Measurements from ENCODE around the gene KRTAP12-1.

Gene KRTAP12-1

GRCh38 chr21:44644878-44645277, 37.1 kb downstream of the KRTAP12-1 start:
- H3K27ac ChIP-seq (replicated peaks): no peak overlapping the region
- H3K27me3 ChIP-seq (ENCODE audit: insufficient read depth, poor library complexity, severe bottlenecking): no peaks in the 10 kb centered on the region
- TF ChIP-seq REST (IDR thresholded peaks at IDR 0.05; ENCODE audit: insufficient replicate concordance, low read depth) (no peak), CTCF (IDR thresholded peaks at IDR 0.05; ENCODE audit: insufficient read depth, low read length) (no peak), SPI1 (IDR thresholded peaks at IDR 0.05; ENCODE audit: borderline replicate concordance, low read depth) (no peak), GABPA (IDR thresholded peaks at IDR 0.05; ENCODE audit: low read depth) (no peak), POLR2AphosphoS5 (IDR thresholded peaks at IDR 0.05; ENCODE audit: low read depth) (no peak)
- H3K4me3 ChIP-seq (replicated peaks; ENCODE audit: insufficient read depth, low read length): no peak overlapping the region
- no peak for DNase-seq (ENCODE audit: low read depth in 1 of 2, low spot score in 1 of 2)

GRCh38 chr21:44643741-44644310, 38.1 kb downstream of the KRTAP12-1 start:
- no peak overlapping the region for H3K27ac ChIP-seq (replicated peaks)
- no peak for DNase-seq (ENCODE audit: low read depth in 1 of 2, low spot score in 1 of 2)
- H3K4me3 ChIP-seq (replicated peaks; ENCODE audit: insufficient read depth, low read length): no peak overlapping the region
- no peaks in the 10 kb centered on the region for H3K27me3 ChIP-seq (ENCODE audit: insufficient read depth, poor library complexity, severe bottlenecking)
- TF ChIP-seq SPI1 (IDR thresholded peaks at IDR 0.05; ENCODE audit: borderline replicate concordance, low read depth) (no peak), GABPA (IDR thresholded peaks at IDR 0.05; ENCODE audit: low read depth) (no peak), REST (IDR thresholded peaks at IDR 0.05; ENCODE audit: insufficient replicate concordance, low read depth) (no peak), CTCF (IDR thresholded peaks at IDR 0.05; ENCODE audit: insufficient read depth, low read length) (no peak)

GRCh38 chr21:44640761-44641160, 41.2 kb downstream of the KRTAP12-1 start:
- DNase-seq (ENCODE audit: low read depth in 1 of 2, low spot score in 1 of 2): no peak

More at GRCh38 chr21:44640761-44641160, 41.2 kb downstream of the KRTAP12-1 start:
- Histone ChIP-seq H3K27ac (replicated peaks) (no peak overlapping the region), H3K27me3 (ENCODE audit: insufficient read depth, poor library complexity, severe bottlenecking) (no peaks in the 10 kb centered on the region), H3K4me3 (replicated peaks; ENCODE audit: insufficient read depth, low read length) (no peak overlapping the region)
- TF ChIP-seq REST (IDR thresholded peaks at IDR 0.05; ENCODE audit: insufficient replicate concordance, low read depth): no peak
- TF ChIP-seq SPI1 (IDR thresholded peaks at IDR 0.05; ENCODE audit: borderline replicate concordance, low read depth): no peak
- no peak for TF ChIP-seq CTCF (IDR thresholded peaks at IDR 0.05; ENCODE audit: insufficient read depth, low read length)
- TF ChIP-seq GABPA (IDR thresholded peaks at IDR 0.05; ENCODE audit: low read depth): no peak
- no peak for TF ChIP-seq POLR2AphosphoS5 (IDR thresholded peaks at IDR 0.05; ENCODE audit: low read depth)

Measured in HL-60 (cell line).